Activated CD8-positive, alpha-beta T cell treated with anti-CD3 and anti-CD28 coated beads, Interleukin-2, amount 10 ng/mL, durations not matched to agents 7 days and 5 days (primary cell): ENCODE measurements around the gene TP73. TPM values are rescaled to one million over a fixed set of nuclear protein-coding genes. Genes with fewer than 3 reads are reported as not detected.

Experiments
- ATAC-seq: fragments of 150-1000 bp; cut with Tn5 transposase; one replicate; pipeline ENCODE4 v1.10.0; 2021; ENCODE audit warnings: moderate library complexity
- CTCF ChIA-PET: fragments of 350-600 bp; sonication (Branson Sonifier 250); formaldehyde crosslinking; loops from one replicate; lab custom pipeline; 2021; ENCODE audit warnings: antibody characterized with exemption; lab: Charles Lee
- POLR2A ChIA-PET: fragments of 350-600 bp; sonication (Branson Sonifier 250); formaldehyde crosslinking; loops from one replicate; lab custom pipeline; 2021; ENCODE audit warnings: antibody characterized with exemption; lab: Charles Lee
- DNase-seq: peaks from one replicate; pipeline ENCODE4 v3.0.0-alpha.2; 2020
- H3K27ac Mint-ChIP-seq: one replicate; pipeline ENCODE4 v1.8.0; 2021; ENCODE audit warnings: mild to moderate bottlenecking, mixed read lengths
- H3K27me3 Mint-ChIP-seq: one replicate; pipeline ENCODE4 v1.8.0; 2021; ENCODE audit warnings: low read depth, mixed read lengths
- H3K36me3 Mint-ChIP-seq: one replicate; pipeline ENCODE4 v1.8.0; 2021; ENCODE audit warnings: low read depth, mixed read lengths
- H3K4me1 Mint-ChIP-seq: one replicate; pipeline ENCODE4 v1.8.0; 2021; ENCODE audit warnings: low read depth, mixed read lengths
- H3K4me3 Mint-ChIP-seq: one replicate; pipeline ENCODE4 v1.8.0; 2021; ENCODE audit warnings: mild to moderate bottlenecking, mixed read lengths
- H3K9me3 Mint-ChIP-seq: one replicate; pipeline ENCODE4 v1.8.0; 2022; ENCODE audit warnings: mixed read lengths; ENCODE audit not compliant: insufficient read depth
- total RNA-seq, 2 experiments: library from RNA; stranded (reverse); gene quantifications; one replicate each; pipeline ENCODE4 v1.2.3, GENCODE V29; 2021

Gene TP73
- total RNA-seq, 2 experiments from 2014 or later: 1.3 to 1.4 TPM

DNA sequence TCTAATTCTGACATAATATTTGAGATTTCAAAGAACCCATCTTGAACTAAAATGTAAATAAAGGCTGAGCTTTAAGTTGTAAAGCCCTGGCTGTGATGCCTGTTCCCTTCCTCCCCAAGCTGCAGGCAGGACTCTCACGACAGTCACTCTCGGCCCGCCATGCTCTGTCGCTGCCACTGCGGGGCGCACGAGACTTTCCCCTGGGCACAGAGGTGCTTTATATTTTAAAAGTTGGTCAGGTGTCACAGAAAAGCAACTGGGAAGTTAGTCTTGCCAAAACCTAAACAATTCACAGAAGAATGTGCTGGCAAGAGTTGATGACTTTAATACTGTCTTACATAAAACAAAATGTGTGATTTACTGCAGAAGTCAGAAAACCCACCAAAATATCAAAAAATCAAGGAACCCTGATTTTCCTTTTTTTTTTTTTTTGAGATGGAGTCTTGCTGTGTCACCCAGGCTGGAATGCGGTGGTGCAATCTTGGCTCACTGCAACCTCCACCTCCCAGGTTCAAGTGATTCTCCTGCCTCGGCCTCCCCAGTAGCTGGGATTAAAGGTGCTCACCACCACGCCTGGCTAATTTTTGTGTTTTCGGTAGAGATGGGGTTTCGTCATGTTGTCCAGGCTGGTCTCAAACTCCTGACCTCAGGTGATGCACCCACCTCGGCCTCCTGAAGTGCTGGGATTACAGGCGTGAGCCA, 133.3 kb downstream of the TP73 start:
- ChIA-PET CTCF (interaction anchor here (1.4 kb wide), 1 partner anchor 10 kb away, joined by 7 read pairs; the partner anchor contains the start of gene LRRC47), POLR2A (interaction anchor here (1.5 kb wide), 1 partner anchor 10 kb away, joined by 5 read pairs; the partner anchor contains the start of gene LRRC47)
- ATAC-seq (no peak), DNase-seq (no peak)
- H3K9me3 Mint-ChIP-seq: no peaks in the 10 kb centered on the region
- peaks cover 21% of the 10 kb centered on the region for H3K4me1 Mint-ChIP-seq
- H3K27ac Mint-ChIP-seq: no peak overlapping the region
- H3K27me3 Mint-ChIP-seq: no peaks in the 10 kb centered on the region
- H3K4me3 Mint-ChIP-seq: no peak overlapping the region
- peaks cover 41% of the 10 kb centered on the region for H3K36me3 Mint-ChIP-seq

Other genes starting within 250 kb of the TP73 start
- not detected for gene ARHGEF16, start 197.9 kb upstream of the TP73 start, total RNA-seq
- 1 to 10 TPM; 7.1 to 8.3 TPM for gene MEGF6, start 41.0 kb upstream of the TP73 start, total RNA-seq
- 10 to 100 TPM in 1 of 2 experiments, 1 to 10 TPM in 1; 9.9 to 10.0 TPM for gene TPRG1L, start 27.5 kb upstream of the TP73 start, total RNA-seq
- 10 to 100 TPM; 33.1 to 36.7 TPM for gene WRAP73, start 2.4 kb upstream of the TP73 start, total RNA-seq
- not detected for gene CCDC27, start 99.9 kb downstream of the TP73 start, total RNA-seq
- not detected for gene SMIM1, start 120.2 kb downstream of the TP73 start, total RNA-seq
- gene LRRC47, start 144.0 kb downstream of the TP73 start, total RNA-seq: 10 to 100 TPM; 36.4 to 39.5 TPM
- 10 to 100 TPM; 41.2 to 47.0 TPM for gene CEP104, start 204.7 kb downstream of the TP73 start, total RNA-seq
- gene DFFB, start 205.0 kb downstream of the TP73 start, total RNA-seq: 10 to 100 TPM in 1 of 2 experiments, 1 to 10 TPM in 1; 8.8 to 10.2 TPM
- gene C1orf174, start 247.8 kb downstream of the TP73 start, total RNA-seq: 10 to 100 TPM; 28.5 TPM